SK-N-MC (cell line): ENCODE results near the gene TMEM184B.

Source experiments
- EZH2 ChIP-seq: fragments of 200-600 bp; sonication (generic); IDR thresholded peaks from one replicate; pipeline ENCODE4 v1.6.1; 2017; ENCODE audit warnings: antibody characterized with exemption
- POLR2AphosphoS5 ChIP-seq: IDR thresholded peaks from 2 replicates; pipeline ENCODE4 v1.6.1; 2012; ENCODE audit warnings: mild to moderate bottlenecking, low read depth, low read length, borderline replicate concordance

GRCh38 chr22:38299770-38300102 is 26.9 kb upstream of the TMEM184B start:
- TF ChIP-seq EZH2, result no peak
- TF ChIP-seq POLR2AphosphoS5, result no peak
